AG04449 (cell line): ENCODE data around the gene KCNQ1.

ENCODE experiments used
- CTCF ChIA-PET: fragments of 350-600 bp; formaldehyde crosslinking; extraction: SDS; loops from one replicate; lab custom pipeline; 2021; ENCODE audit warnings: antibody characterized with exemption; lab: Yijun Ruan, JAX
- POLR2A ChIA-PET: fragments of 400-600, 350-600 bp; formaldehyde crosslinking; extraction: SDS; loops from one replicate; lab custom pipeline; 2020; ENCODE audit warnings: antibody characterized with exemption, inconsistent platforms; lab: Yijun Ruan, JAX
- DNase-seq: peaks from one replicate; pipeline ENCODE4 v3.0.0-alpha.2; 2010; ENCODE audit warnings: low read depth, low spot score
- H3K4me3 ChIP-seq: 2 replicates; pipeline ENCODE4 v1.5.1; 2011; ENCODE audit warnings: low read depth, mild to moderate bottlenecking, control low read depth, low read length
- CTCF ChIP-seq: IDR thresholded peaks from one replicate; pipeline ENCODE4 v1.5.1; 2011; ENCODE audit warnings: mild to moderate bottlenecking, moderate library complexity, low read length, control low read depth, inconsistent platforms; ENCODE audit not compliant: insufficient read depth; ENCODE audit errors: missing control alignments

The KCNQ1 gene

GRCh38 chr11:2524446-2525165 lies 79.8 kb downstream of the KCNQ1 start:
- no peak for TF ChIP-seq CTCF
- no peak for DNase-seq
- POLR2A ChIA-PET, result no interaction called here
- CTCF ChIA-PET, result interaction anchor here (10.0 to 17.8 kb wide), 2 partner anchors 101 to 364 kb away, joined by 226 to 1022 read pairs; partner anchors contain the start of gene CDKN1C
- no peak overlapping the region for H3K4me3 ChIP-seq

- ChIA-PET POLR2A (no interaction called here), CTCF (interaction anchor here (10.0 to 17.8 kb wide), 2 partner anchors 102 to 363 kb away, joined by 226 to 1022 read pairs; partner anchors contain the start of gene CDKN1C)
- H3K4me3 ChIP-seq, result no peak overlapping the region
- DNase-seq, result no peak
- TF ChIP-seq CTCF, result no peak
Measured at GRCh38 chr11:2525166-2525861, 80.5 kb downstream of the KCNQ1 start.

DNA sequence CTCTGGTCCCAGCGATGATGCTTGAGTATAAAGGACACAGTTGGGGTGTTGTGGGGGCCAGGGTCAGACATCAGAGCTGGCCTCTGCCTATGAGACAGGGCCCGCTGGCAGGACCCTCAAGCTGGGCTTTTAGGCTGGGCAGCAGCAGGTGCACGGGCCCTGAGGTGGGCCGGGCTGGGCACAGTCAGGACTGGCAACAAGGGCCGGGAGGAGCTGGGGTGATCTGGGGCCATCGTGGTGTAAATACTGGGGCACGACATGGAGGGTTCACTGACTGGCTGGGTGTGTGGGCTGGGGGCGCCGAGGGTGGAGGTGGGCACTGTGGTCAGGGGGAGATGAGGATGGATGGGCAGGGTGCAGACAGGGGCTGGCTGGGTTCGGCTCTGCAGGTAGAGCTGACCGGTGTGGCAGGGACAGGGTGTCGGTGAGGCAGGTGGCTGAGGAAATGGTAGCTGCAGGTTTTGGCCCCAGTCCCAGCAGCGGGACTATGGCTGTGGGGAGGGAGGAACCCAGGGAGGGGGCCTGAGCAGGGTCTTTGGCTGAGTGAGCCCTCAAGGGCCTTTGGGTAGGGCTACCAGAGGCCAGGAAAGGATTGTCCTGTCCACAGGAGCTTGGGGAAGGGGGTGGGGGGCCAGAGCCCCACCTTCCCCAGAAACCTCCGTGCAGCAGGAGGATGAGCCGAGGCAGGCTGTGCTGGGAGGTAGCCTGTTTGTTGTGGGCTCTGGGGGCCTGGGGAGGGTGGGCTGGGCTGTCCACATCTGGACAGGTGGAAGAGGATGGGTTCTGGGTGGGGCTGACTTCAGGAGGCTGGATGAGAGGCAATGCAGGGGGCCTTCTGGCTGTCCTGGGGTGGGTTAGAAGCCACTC lies 81.4 kb downstream of the KCNQ1 start:
- CTCF ChIA-PET, result interaction anchor here (10.0 to 17.8 kb wide), 2 partner anchors 103 to 363 kb away, joined by 226 to 1022 read pairs; partner anchors contain the start of gene CDKN1C
- no peak overlapping the region for H3K4me3 ChIP-seq
- no peak for DNase-seq
- TF ChIP-seq CTCF, result no peak
- POLR2A ChIA-PET, result no interaction called here

GRCh38 chr11:2526808-2527381 lies 82.1 kb downstream of the KCNQ1 start:
- ChIA-PET POLR2A (no interaction called here), CTCF (interaction anchor here (0.7 to 17.8 kb wide), 3 partner anchors 103 to 362 kb away, joined by 5 to 1022 read pairs (median 226); partner anchors contain the start of gene CDKN1C)
- H3K4me3 ChIP-seq, result no peak overlapping the region
- no peak for DNase-seq
- TF ChIP-seq CTCF, result no peak

DNA sequence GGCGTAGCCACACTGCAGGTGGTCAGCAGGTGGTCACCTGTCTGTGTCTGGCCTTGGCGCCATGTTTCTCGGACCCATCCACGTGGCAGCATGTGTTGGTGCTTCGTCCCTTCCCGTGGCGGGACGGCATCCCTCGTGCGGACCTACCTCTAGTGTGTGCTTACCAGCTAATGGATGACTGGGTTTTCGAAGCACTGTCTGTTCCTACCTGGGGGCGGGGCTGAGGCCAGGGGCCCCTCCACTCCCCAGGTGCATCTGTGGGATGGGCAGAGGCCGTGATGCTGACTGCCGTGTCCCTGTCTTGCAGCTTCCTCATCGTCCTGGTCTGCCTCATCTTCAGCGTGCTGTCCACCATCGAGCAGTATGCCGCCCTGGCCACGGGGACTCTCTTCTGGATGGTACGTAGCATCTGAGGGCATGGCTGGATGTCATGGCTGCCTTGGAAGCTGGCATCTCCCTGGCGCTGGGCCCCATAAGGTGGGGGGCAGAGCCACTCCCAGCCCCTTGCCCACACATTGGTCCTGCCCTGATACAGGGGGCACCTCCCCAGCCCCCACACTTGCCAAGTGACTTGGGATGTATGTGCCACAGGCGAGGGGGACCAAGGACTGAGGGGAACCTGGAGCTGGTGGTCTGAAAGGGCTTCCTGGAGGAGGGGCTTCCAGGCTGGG lies 82.9 kb downstream of the KCNQ1 start:
- CTCF ChIA-PET, result interaction anchor here (0.7 to 17.8 kb wide), 4 partner anchors 9 to 361 kb away, joined by 3 to 1022 read pairs (median 116); partner anchors contain the start of gene CDKN1C
- TF ChIP-seq CTCF, result no peak
- no peak for DNase-seq
- POLR2A ChIA-PET, result no interaction called here
- no peak overlapping the region for H3K4me3 ChIP-seq
